Keratinocyte (primary cell): Measurements from ENCODE around the gene TMEM217. TPM values are rescaled to one million over a fixed set of nuclear protein-coding genes. Genes with fewer than 3 reads are reported as not detected.

Source experiments
- DNase-seq: peaks from one replicate; pipeline ENCODE4 v3.0.0-alpha.2; 2011; ENCODE audit warnings: low read depth, missing footprints, low spot score
- FAIRE-seq: peaks from 2 replicates; lab custom pipeline; 2011; peaks lifted over from hg19 to GRCh38; lab: Jason Lieb, UNC
- H2AFZ ChIP-seq: 2 replicates; pipeline ENCODE4 v1.6.0; 2012; ENCODE audit warnings: low read length, control low read depth, inconsistent platforms; ENCODE audit not compliant: control insufficient read depth
- H3K27ac ChIP-seq: 2 replicates; pipeline ENCODE4 v1.5.1; 2011; ENCODE audit warnings: low read length; ENCODE audit not compliant: control insufficient read depth, insufficient read depth
- H3K27me3 ChIP-seq: 3 replicates; pipeline ENCODE4 v1.6.0; 2011; ENCODE audit warnings: low read length; ENCODE audit not compliant: control insufficient read depth, insufficient read depth; ENCODE audit errors: extremely low read depth
- H3K36me3 ChIP-seq, 2 experiments: 2 replicates in 1 of 2; 3 replicates in 1 of 2; pipeline ENCODE4 v1.5.1; 2011; ENCODE audit warnings: low read length in 2 of 2, mild to moderate bottlenecking in 1 of 2; ENCODE audit not compliant: control insufficient read depth in 2 of 2, insufficient read depth in 2 of 2; ENCODE audit errors: extremely low read depth in 1 of 2
- H3K4me1 ChIP-seq: 3 replicates; pipeline ENCODE4 v1.5.1; 2011; ENCODE audit warnings: low read length; ENCODE audit not compliant: control insufficient read depth, insufficient read depth; ENCODE audit errors: extremely low read depth
- H3K4me2 ChIP-seq: 3 replicates; pipeline ENCODE4 v1.6.0; 2011; ENCODE audit warnings: low read depth, low read length; ENCODE audit not compliant: control insufficient read depth, insufficient read depth; ENCODE audit errors: extremely low read depth
- H3K4me3 ChIP-seq, 3 experiments: fragments of 200-600 bp in 1 of 3; sonication (generic) in 1 of 3; 2 replicates in 2 of 3; 3 replicates in 1 of 3; pipeline ENCODE4 v1.5.1; 2011 to 2016; ENCODE audit warnings: low read length in 3 of 3, mild to moderate bottlenecking in 3 of 3, control low read depth in 2 of 3, inconsistent platforms in 1 of 3, low read depth in 1 of 3, mixed read lengths in 1 of 3, mixed run types in 1 of 3, moderate library complexity in 1 of 3; ENCODE audit not compliant: control insufficient read depth in 2 of 3, insufficient read depth in 2 of 3; ENCODE audit errors: extremely low read depth in 1 of 3
- H3K79me2 ChIP-seq: 2 replicates; pipeline ENCODE4 v1.6.0; 2012; ENCODE audit warnings: low read length; ENCODE audit not compliant: control insufficient read depth, insufficient read depth
- H3K9ac ChIP-seq: 3 replicates; pipeline ENCODE4 v1.6.0; 2011; ENCODE audit warnings: low read length; ENCODE audit not compliant: control insufficient read depth, insufficient read depth; ENCODE audit errors: extremely low read depth
- H3K9me1 ChIP-seq: 3 replicates; pipeline ENCODE4 v1.6.0; 2011; ENCODE audit warnings: low read length; ENCODE audit not compliant: control insufficient read depth, insufficient read depth; ENCODE audit errors: extremely low read depth
- H3K9me3 ChIP-seq: 2 replicates; pipeline ENCODE4 v1.5.1; 2012; ENCODE audit warnings: low read depth, low read length; ENCODE audit not compliant: control insufficient read depth
- H4K20me1 ChIP-seq: 3 replicates; pipeline ENCODE4 v1.6.0; 2011; ENCODE audit warnings: low read length; ENCODE audit not compliant: control insufficient read depth, insufficient read depth; ENCODE audit errors: extremely low read depth
- EZH2 ChIP-seq: IDR thresholded peaks from one replicate; pipeline ENCODE4 v1.6.1; 2012; ENCODE audit warnings: inconsistent platforms, mild to moderate bottlenecking, low read length, moderate library complexity
- dilution Hi-C: fragments of 300-500 bp; cut with MboI; formaldehyde crosslinking; loops from one replicate; pipeline ENCODE4 v1.7.0; 2020; ENCODE audit warnings: low sequenced_read_pairs; ENCODE audit not compliant: extremely low pct_ligation_motif_present
- polyA plus RNA-seq, 5 experiments: library from polyadenylated mRNA; depleted of rRNA in 3 of 5; stranded (reverse) in 3 of 5; stranded (forward) in 1 of 5; unstranded in 1 of 5; fragments of >200 nt; gene quantifications; 1 replicate in 1 of 5; 2 replicates in 3 of 5; 3 replicates in 1 of 5; pipeline versions ENCODE4 v1.2.1 to v1.2.3, GENCODE V29; 2011 to 2012; ENCODE audit warnings: missing spikeins in 2 of 5, low read depth in 1 of 5, low replicate concordance in 1 of 5
- TF ChIP-seq, protein P1 (sequence below), 3 experiments: IDR thresholded peaks in 1 of 3; conservative IDR thresholded peaks in 1 of 3; optimal IDR thresholded peaks in 1 of 3; 2 replicates in 2 of 3; 3 replicates in 1 of 3; pipeline versions ENCODE3 to v1.5.1; 2011; ENCODE audit warnings: low read length in 3 of 3, mild to moderate bottlenecking in 3 of 3, moderate library complexity in 2 of 3, control low read depth in 1 of 3, inconsistent platforms in 1 of 3; ENCODE audit not compliant: insufficient read depth in 2 of 3; ENCODE audit errors: extremely low read depth in 1 of 3

The TMEM217 gene
- polyA plus RNA-seq, 1 donor (not counting 4 experiments of a cell fraction or from before 2014, with no cell fraction given), result 0.80 TPM

DNA sequence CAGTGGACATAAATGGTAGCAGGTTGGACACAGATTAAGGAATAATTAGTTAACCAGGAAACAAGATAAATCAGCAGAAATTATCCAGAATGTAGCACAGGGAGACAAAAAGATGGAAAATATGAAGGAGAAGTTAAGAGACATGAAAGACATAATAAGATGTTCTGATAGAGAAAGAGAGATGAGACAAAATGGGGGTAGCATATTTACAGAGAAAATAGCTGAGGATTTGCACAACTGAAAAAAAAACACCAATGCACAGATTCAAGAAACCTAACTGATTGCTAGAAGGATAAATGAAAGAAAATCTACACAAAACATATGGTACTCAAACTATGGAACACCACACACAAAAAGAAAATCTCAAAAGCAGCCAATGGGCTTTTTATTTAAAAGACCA is 35.0 kb downstream of the TMEM217 start:
- H3K79me2 ChIP-seq, result no peaks in the 10 kb centered on the region
- peaks cover 11% of the 10 kb centered on the region for H3K4me1 ChIP-seq
- FAIRE-seq (no peak), DNase-seq (no peak)
- H2AFZ ChIP-seq, result peak overlapping the region; percentile 88
- H4K20me1 ChIP-seq, result no peaks in the 10 kb centered on the region
- H3K4me2 ChIP-seq, result peak overlapping the region; percentile 85
- no peaks in the 10 kb centered on the region for H3K9me3 ChIP-seq
- no peak overlapping the region for H3K27ac ChIP-seq
- H3K27me3 ChIP-seq, result no peaks in the 10 kb centered on the region
- H3K36me3 ChIP-seq, result no peaks in the 10 kb centered on the region
- no peaks in the 10 kb centered on the region for H3K9me1 ChIP-seq
- no peak for TF ChIP-seq EZH2
- TF ChIP-seq, protein P1, sequence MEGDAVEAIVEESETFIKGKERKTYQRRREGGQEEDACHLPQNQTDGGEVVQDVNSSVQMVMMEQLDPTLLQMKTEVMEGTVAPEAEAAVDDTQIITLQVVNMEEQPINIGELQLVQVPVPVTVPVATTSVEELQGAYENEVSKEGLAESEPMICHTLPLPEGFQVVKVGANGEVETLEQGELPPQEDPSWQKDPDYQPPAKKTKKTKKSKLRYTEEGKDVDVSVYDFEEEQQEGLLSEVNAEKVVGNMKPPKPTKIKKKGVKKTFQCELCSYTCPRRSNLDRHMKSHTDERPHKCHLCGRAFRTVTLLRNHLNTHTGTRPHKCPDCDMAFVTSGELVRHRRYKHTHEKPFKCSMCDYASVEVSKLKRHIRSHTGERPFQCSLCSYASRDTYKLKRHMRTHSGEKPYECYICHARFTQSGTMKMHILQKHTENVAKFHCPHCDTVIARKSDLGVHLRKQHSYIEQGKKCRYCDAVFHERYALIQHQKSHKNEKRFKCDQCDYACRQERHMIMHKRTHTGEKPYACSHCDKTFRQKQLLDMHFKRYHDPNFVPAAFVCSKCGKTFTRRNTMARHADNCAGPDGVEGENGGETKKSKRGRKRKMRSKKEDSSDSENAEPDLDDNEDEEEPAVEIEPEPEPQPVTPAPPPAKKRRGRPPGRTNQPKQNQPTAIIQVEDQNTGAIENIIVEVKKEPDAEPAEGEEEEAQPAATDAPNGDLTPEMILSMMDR (optimal IDR thresholded peaks at IDR 0.05 in 1 of 3, IDR thresholded peaks at IDR 0.05 in 1 of 3, conservative IDR thresholded peaks at IDR 0.05 in 1 of 3; ENCODE audit: extremely low read depth in 1 of 3, insufficient read depth in 2 of 3, low read length in 3 of 3), result no peak
- H3K4me3 ChIP-seq, result peak overlapping the region in 2 of 3 experiments; percentile 63 to 70
- no peak overlapping the region for H3K9ac ChIP-seq
- dilution Hi-C loops, result no loop called here

DNA sequence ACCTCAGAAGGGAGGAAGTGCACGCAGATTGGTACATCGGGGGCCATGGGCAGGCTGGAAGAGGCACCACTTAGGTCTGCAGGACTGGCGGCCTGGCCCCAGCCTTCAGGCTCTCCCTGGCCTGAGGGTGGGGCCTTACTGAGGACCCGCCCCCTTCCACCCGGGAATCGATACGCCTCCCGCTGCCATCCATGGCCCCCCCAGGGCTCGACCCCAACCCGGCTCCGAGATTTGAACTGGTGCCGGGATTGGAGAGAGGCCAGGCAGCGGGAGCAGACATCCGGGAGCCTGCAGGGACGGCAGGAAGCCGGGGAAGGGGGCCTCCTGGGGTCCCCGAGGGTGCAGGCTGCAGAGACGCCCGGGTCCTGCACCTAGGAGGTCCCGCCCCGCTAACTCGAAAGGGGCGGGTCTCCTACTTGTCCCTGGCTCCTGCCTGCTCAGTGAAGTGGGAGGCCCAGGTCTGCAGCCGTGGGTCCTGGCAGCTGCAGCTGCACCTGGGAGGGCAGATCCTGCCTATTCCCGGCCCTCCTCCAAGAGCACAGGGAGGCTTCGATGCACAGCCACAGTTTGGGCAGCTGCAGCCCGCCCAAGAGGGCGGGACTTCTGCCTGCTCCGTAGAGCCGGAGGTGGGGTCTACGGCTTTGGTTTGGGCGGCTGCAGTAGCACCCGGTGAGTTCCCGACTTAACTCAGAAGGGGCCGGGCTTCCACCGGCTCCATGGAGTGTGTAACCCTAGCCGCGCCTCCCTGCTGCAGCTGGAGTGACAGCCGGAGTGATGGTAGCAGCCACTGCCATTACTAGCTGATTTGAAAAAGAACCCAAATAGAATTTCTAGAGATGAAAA is 35.6 kb downstream of the TMEM217 start:
- Histone ChIP-seq H2AFZ (peak overlapping the region; percentile 88), H3K4me3 (peak overlapping the region; percentile 46 to 70 (median 63)), H3K79me2 (no peaks in the 10 kb centered on the region), H4K20me1 (no peaks in the 10 kb centered on the region), H3K9me1 (no peaks in the 10 kb centered on the region), H3K9me3 (no peaks in the 10 kb centered on the region), H3K27me3 (no peaks in the 10 kb centered on the region), H3K4me2 (peak overlapping the region; percentile 85), H3K36me3 (no peaks in the 10 kb centered on the region), H3K9ac (peak overlapping the region; percentile 37), H3K27ac (no peak overlapping the region), H3K4me1 (peaks cover 11% of the 10 kb centered on the region)
- dilution Hi-C loops, result no loop called here
- peak; percentile 62 for DNase-seq
- FAIRE-seq, result peak; percentile 71
- TF ChIP-seq, protein P1 (optimal IDR thresholded peaks at IDR 0.05 in 1 of 3, IDR thresholded peaks at IDR 0.05 in 1 of 3, conservative IDR thresholded peaks at IDR 0.05 in 1 of 3; ENCODE audit: extremely low read depth in 1 of 3, insufficient read depth in 2 of 3, low read length in 3 of 3), result no peak
- no peak for TF ChIP-seq EZH2
